ENCODE data around the gene SCRN1.
"Not testable (repeated sequence)": the region's sequence is repeated elsewhere in the genome, so short reads cannot be mapped to it uniquely, and the experiment has no call there.

Gene SCRN1

GRCh38 chr7:29890786-29891185 lies 98.8 kb downstream of the SCRN1 start:
- DNase-seq (ENCODE audit: low read depth), result not testable (repeated sequence)

GRCh38 chr7:29890251-29890650 lies 99.3 kb downstream of the SCRN1 start:
- no peak for DNase-seq (ENCODE audit: low read depth)

- DNase-seq (ENCODE audit: low read depth), result no peak
These were observed 100.3 kb downstream of the SCRN1 start for GRCh38 chr7:29889288-29889687.

- DNase-seq (ENCODE audit: low read depth), result no peak
These were observed 101.6 kb downstream of the SCRN1 start for GRCh38 chr7:29888006-29888405.

GRCh38 chr7:29886827-29887226 lies 102.8 kb downstream of the SCRN1 start:
- no peak for DNase-seq (ENCODE audit: low read depth)

- no peak for DNase-seq (ENCODE audit: low read depth)
These were observed 104.0 kb downstream of the SCRN1 start for GRCh38 chr7:29885626-29886025.

GRCh38 chr7:29884399-29885272 lies 105.0 kb downstream of the SCRN1 start:
- DNase-seq (ENCODE audit: low read depth), result no peak

GRCh38 chr7:29883462-29884398 lies 105.9 kb downstream of the SCRN1 start:
- DNase-seq (ENCODE audit: low read depth), result no peak

- no peak for DNase-seq (ENCODE audit: low read depth)
These were observed 107.1 kb downstream of the SCRN1 start for GRCh38 chr7:29882481-29882880.

- DNase-seq (ENCODE audit: low read depth), result no peak
These were observed 107.9 kb downstream of the SCRN1 start for GRCh38 chr7:29881724-29882123.

- no peak for DNase-seq (ENCODE audit: low read depth)
These were observed 110.0 kb downstream of the SCRN1 start for GRCh38 chr7:29879609-29880008.

GRCh38 chr7:29878081-29878688 lies 111.4 kb downstream of the SCRN1 start:
- DNase-seq (ENCODE audit: low read depth), result peak; percentile 7

GRCh38 chr7:29877196-29877595 lies 112.4 kb downstream of the SCRN1 start:
- DNase-seq (ENCODE audit: low read depth), result no peak

- DNase-seq (ENCODE audit: low read depth), result no peak
These were observed 113.9 kb downstream of the SCRN1 start for GRCh38 chr7:29875741-29876140.

- no peak for DNase-seq (ENCODE audit: low read depth)
These were observed 115.8 kb downstream of the SCRN1 start for GRCh38 chr7:29873644-29874294.

GRCh38 chr7:29871787-29872398 lies 117.7 kb downstream of the SCRN1 start:
- no peak for DNase-seq (ENCODE audit: low read depth)

All from stimulated activated CD4-positive, alpha-beta T cell treated with anti-CD3 and anti-CD28 coated beads, Interleukin-2, amount 100 ng/mL, for 4 hours (primary cell).